HEK293 (cell line): ENCODE data around the gene CYP51A1.

ENCODE experiments used
- CTCF ChIA-PET: fragments of 350-600 bp; formaldehyde crosslinking; extraction: SDS; loops from one replicate; lab custom pipeline; 2021; ENCODE audit warnings: antibody characterized with exemption; lab: Yijun Ruan, JAX
- POLR2A ChIA-PET: fragments of 300-600 bp; formaldehyde crosslinking; extraction: SDS; loops from one replicate; lab custom pipeline; 2020; ENCODE audit warnings: antibody characterized with exemption, inconsistent platforms; lab: Yijun Ruan, JAX
- H3K27ac ChIP-seq: fragments of 200-500 bp; sonication (Bioruptor generic); 2 replicates; pipeline ENCODE4 v1.5.1; 2014; ENCODE audit warnings: low read depth, low read length, control low read depth, inconsistent platforms; ENCODE audit errors: extremely low read depth
- H3K36me3 ChIP-seq, 2 experiments: fragments of 200-500 bp in 1 of 2; sonication (Bioruptor generic) in 1 of 2; 1 replicate in 1 of 2; 2 replicates in 1 of 2; pipeline ENCODE4 v1.5.1; 2014 to 2017; ENCODE audit warnings: inconsistent platforms in 2 of 2, low read length in 2 of 2; ENCODE audit not compliant: control insufficient read depth in 2 of 2, insufficient read depth in 1 of 2
- H3K4me1 ChIP-seq: fragments of 200-500 bp; sonication (Bioruptor generic); 2 replicates; pipeline ENCODE4 v1.5.1; 2014; ENCODE audit warnings: mild to moderate bottlenecking, low read length, inconsistent platforms; ENCODE audit not compliant: control insufficient read depth, insufficient read depth
- H3K4me3 ChIP-seq: 2 replicates; pipeline ENCODE4 v1.5.1; 2011; ENCODE audit warnings: low read depth, mild to moderate bottlenecking, control low read depth, low read length, moderate library complexity
- H3K9me3 ChIP-seq: fragments of 200-500 bp; sonication (Bioruptor generic); 2 replicates; pipeline ENCODE4 v1.5.1; 2014; ENCODE audit warnings: low read depth, low read length, inconsistent platforms; ENCODE audit not compliant: control insufficient read depth, insufficient read depth
- GLI2 ChIP-seq: fragments of 450-650 bp; formaldehyde crosslinking; IDR thresholded peaks from 2 replicates; pipeline ENCODE4; 2017; ENCODE audit warnings: missing biosample characterization, missing genetic modification characterization, low read depth, borderline replicate concordance
- GLIS1 ChIP-seq: fragments of 450-650 bp; formaldehyde crosslinking; IDR thresholded peaks from 2 replicates; pipeline ENCODE4 v1.5.1; 2016; ENCODE audit warnings: missing biosample characterization, missing genetic modification characterization
- KLF1 ChIP-seq: fragments of 450-650 bp; formaldehyde crosslinking; IDR thresholded peaks from 2 replicates; pipeline ENCODE4 v1.5.1; 2016; ENCODE audit warnings: missing biosample characterization, missing genetic modification characterization
- KLF10 ChIP-seq: fragments of 450-650 bp; IDR thresholded peaks from 2 replicates; pipeline ENCODE4 v1.5.1; 2018; ENCODE audit warnings: missing biosample characterization, mild to moderate bottlenecking, missing genetic modification characterization
- KLF16 ChIP-seq: fragments of 450-650 bp; formaldehyde crosslinking; IDR thresholded peaks from 2 replicates; pipeline ENCODE4 v1.5.1; 2017; ENCODE audit warnings: missing biosample characterization, missing genetic modification characterization
- YY2 ChIP-seq: fragments of 450-650 bp; formaldehyde crosslinking; IDR thresholded peaks from 2 replicates; pipeline ENCODE4 v1.5.1; 2016; ENCODE audit warnings: missing biosample characterization, missing genetic modification characterization
- ZBTB1 ChIP-seq: fragments of 450-650 bp; formaldehyde crosslinking; IDR thresholded peaks from 2 replicates; pipeline ENCODE4 v1.5.1; 2016; ENCODE audit warnings: missing biosample characterization, missing genetic modification characterization
- ZEB2 ChIP-seq: fragments of 450-650 bp; formaldehyde crosslinking; IDR thresholded peaks from 2 replicates; pipeline ENCODE4 v1.5.1; 2016; ENCODE audit warnings: missing biosample characterization, missing genetic modification characterization
- ZFHX2 ChIP-seq: fragments of 450-650 bp; formaldehyde crosslinking; conservative IDR thresholded peaks from 2 replicates; pipeline ENCODE4 v1.5.1; 2016; ENCODE audit warnings: missing biosample characterization, missing genetic modification characterization
- ZFP69B ChIP-seq: fragments of 450-650 bp; formaldehyde crosslinking; IDR thresholded peaks from 2 replicates; pipeline ENCODE4 v1.5.1; 2016; ENCODE audit warnings: missing biosample characterization, missing genetic modification characterization
- ZNF132 ChIP-seq: fragments of 450-650 bp; formaldehyde crosslinking; IDR thresholded peaks from 2 replicates; pipeline ENCODE4 v1.5.1; 2017; ENCODE audit warnings: missing biosample characterization, missing genetic modification characterization, borderline replicate concordance
- ZNF16 ChIP-seq: fragments of 450-650 bp; formaldehyde crosslinking; IDR thresholded peaks from 2 replicates; pipeline ENCODE4 v1.5.1; 2016; ENCODE audit warnings: low read depth, missing biosample characterization, missing genetic modification characterization
- ZNF223 ChIP-seq: fragments of 450-650 bp; formaldehyde crosslinking; IDR thresholded peaks from 2 replicates; pipeline ENCODE4 v1.5.1; 2016; ENCODE audit warnings: missing biosample characterization, missing genetic modification characterization
- ZNF24 ChIP-seq: fragments of 450-650 bp; formaldehyde crosslinking; IDR thresholded peaks from 2 replicates; pipeline ENCODE4 v1.5.1; 2016; ENCODE audit warnings: missing biosample characterization, missing genetic modification characterization
- ZNF248 ChIP-seq: fragments of 450-650 bp; formaldehyde crosslinking; IDR thresholded peaks from 2 replicates; pipeline ENCODE4 v1.5.1; 2017; ENCODE audit warnings: missing biosample characterization, missing genetic modification characterization
- ZNF292 ChIP-seq: fragments of 450-650 bp; formaldehyde crosslinking; IDR thresholded peaks from 2 replicates; pipeline ENCODE4 v1.5.1; 2016; ENCODE audit warnings: low read depth, missing biosample characterization, missing genetic modification characterization, borderline replicate concordance
- ZNF555 ChIP-seq: fragments of 450-650 bp; formaldehyde crosslinking; conservative IDR thresholded peaks from 2 replicates; pipeline ENCODE4 v1.5.1; 2017; ENCODE audit warnings: missing biosample characterization, mild to moderate bottlenecking, missing genetic modification characterization, inconsistent platforms
- ZNF654 ChIP-seq: fragments of 450-650 bp; formaldehyde crosslinking; IDR thresholded peaks from 2 replicates; pipeline ENCODE4 v1.5.1; 2016; ENCODE audit warnings: low read depth, missing biosample characterization, missing genetic modification characterization
- ZNF660 ChIP-seq: fragments of 450-650 bp; IDR thresholded peaks from 2 replicates; pipeline ENCODE4 v1.5.1; 2018; ENCODE audit warnings: missing biosample characterization, mild to moderate bottlenecking, missing genetic modification characterization
- ZNF707 ChIP-seq: fragments of 450-650 bp; formaldehyde crosslinking; IDR thresholded peaks from 2 replicates; pipeline ENCODE4 v1.5.1; 2016; ENCODE audit warnings: missing biosample characterization, missing genetic modification characterization
- ZNF776 ChIP-seq: fragments of 450-650 bp; formaldehyde crosslinking; IDR thresholded peaks from 2 replicates; pipeline ENCODE4 v1.5.0; 2017; ENCODE audit warnings: missing biosample characterization, missing genetic modification characterization, borderline replicate concordance
- ZSCAN16 ChIP-seq: fragments of 450-650 bp; formaldehyde crosslinking; IDR thresholded peaks from 2 replicates; pipeline ENCODE4 v1.5.1; 2016; ENCODE audit warnings: missing biosample characterization, missing genetic modification characterization
- ZXDB ChIP-seq: fragments of 450-650 bp; formaldehyde crosslinking; IDR thresholded peaks from 2 replicates; pipeline ENCODE4 v1.5.1; 2016; ENCODE audit warnings: missing biosample characterization, missing genetic modification characterization
- TF ChIP-seq, protein P1 (sequence below): fragments of 450-650 bp; formaldehyde crosslinking; IDR thresholded peaks from 2 replicates; pipeline ENCODE4 v1.5.1; 2016; ENCODE audit warnings: missing biosample characterization, missing genetic modification characterization
- TF ChIP-seq, protein P2 (sequence below): fragments of 450-650 bp; formaldehyde crosslinking; IDR thresholded peaks from 2 replicates; pipeline ENCODE4 v1.5.1; 2016; ENCODE audit warnings: missing biosample characterization, missing genetic modification characterization
- TF ChIP-seq, protein P3 (sequence below): fragments of 450-650 bp; formaldehyde crosslinking; IDR thresholded peaks from 2 replicates; pipeline ENCODE4 v1.5.1; 2016; ENCODE audit warnings: missing biosample characterization, missing genetic modification characterization
- TF ChIP-seq, protein P4 (sequence below): fragments of 450-650 bp; formaldehyde crosslinking; IDR thresholded peaks from 2 replicates; pipeline ENCODE4 v1.5.0; 2017; ENCODE audit warnings: missing biosample characterization, missing genetic modification characterization, borderline replicate concordance

CYP51A1 gene

DNA sequence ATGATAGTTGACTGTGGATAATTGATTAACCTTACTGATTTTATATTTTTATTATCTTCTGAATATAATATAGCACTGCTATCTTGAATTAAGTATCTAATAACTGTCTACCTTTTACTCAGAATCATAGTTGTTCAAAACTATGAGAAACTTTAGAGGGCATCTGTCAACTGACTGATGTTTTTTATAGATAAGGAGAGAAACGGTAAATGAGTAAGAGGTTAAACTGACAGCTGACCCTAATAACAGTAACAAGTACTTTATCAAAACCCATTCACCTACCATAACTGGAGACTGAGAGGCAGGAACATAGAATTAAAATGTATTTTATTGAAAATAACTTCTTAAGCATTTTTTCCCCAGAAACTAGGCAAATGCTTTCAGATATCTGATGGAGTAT is 62.2 kb downstream of the CYP51A1 start:
- ChIA-PET CTCF (no interaction called here), POLR2A (no interaction called here)
- no peaks in the 10 kb centered on the region for H3K9me3 ChIP-seq

DNA sequence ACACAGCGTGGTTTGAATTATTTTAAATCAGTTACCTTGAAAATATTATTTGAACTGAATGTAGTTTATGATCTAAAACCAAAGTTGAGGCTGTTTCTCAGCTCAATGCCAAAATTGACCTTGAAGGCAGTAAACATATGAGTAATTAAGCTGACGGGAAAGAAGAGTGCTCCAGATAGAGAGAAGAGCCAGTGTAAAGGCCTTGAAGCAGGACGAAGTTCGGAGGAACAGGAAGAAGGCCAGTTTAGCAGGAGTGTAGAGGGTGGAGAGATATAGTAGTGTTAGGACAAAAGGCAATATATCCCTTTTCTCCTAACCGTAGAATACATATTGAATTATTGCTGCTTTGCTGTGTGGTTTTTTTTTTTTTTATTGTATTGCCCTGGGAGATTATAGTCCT is 63.2 kb downstream of the CYP51A1 start:
- Histone ChIP-seq H3K9me3 (no peaks in the 10 kb centered on the region), H3K36me3 (peaks cover 10 to 18% of the 10 kb centered on the region in 2 experiments), H3K4me1 (no peaks in the 10 kb centered on the region), H3K4me3 (no peak overlapping the region), H3K27ac (no peak overlapping the region)
- CTCF ChIA-PET, result no interaction called here
- POLR2A ChIA-PET, result no interaction called here
- TF ChIP-seq ZNF654, result no peak
- TF ChIP-seq ZNF223 (tag by site-specific recombination), result no peak
- TF ChIP-seq ZEB2 (tag by site-specific recombination), result no peak
- TF ChIP-seq ZFHX2 (tag by site-specific recombination), result no peak
- TF ChIP-seq, protein P1, sequence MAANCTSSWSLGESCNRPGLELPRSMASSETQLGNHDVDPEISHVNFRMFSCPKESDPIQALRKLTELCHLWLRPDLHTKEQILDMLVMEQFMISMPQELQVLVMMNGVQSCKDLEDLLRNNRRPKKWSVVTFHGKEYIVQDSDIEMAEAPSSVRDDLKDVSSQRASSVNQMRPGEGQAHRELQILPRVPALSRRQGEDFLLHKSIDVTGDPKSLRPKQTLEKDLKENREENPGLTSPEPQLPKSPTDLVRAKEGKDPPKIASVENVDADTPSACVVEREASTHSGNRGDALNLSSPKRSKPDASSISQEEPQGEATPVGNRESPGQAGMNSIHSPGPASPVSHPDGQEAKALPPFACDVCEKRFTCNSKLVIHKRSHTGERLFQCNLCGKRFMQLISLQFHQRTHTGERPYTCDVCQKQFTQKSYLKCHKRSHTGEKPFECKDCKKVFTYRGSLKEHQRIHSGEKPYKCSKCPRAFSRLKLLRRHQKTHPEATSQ, result no peak
- no peak for TF ChIP-seq ZBTB1 (tag by site-specific recombination)
- TF ChIP-seq KLF1, result no peak
- no peak for TF ChIP-seq ZNF292 (tag by site-specific recombination)
- no peak for TF ChIP-seq GLIS1 (tag by site-specific recombination)
- TF ChIP-seq ZNF24, result no peak
- no peak for TF ChIP-seq ZNF707 (tag by site-specific recombination)
- TF ChIP-seq, protein P2, sequence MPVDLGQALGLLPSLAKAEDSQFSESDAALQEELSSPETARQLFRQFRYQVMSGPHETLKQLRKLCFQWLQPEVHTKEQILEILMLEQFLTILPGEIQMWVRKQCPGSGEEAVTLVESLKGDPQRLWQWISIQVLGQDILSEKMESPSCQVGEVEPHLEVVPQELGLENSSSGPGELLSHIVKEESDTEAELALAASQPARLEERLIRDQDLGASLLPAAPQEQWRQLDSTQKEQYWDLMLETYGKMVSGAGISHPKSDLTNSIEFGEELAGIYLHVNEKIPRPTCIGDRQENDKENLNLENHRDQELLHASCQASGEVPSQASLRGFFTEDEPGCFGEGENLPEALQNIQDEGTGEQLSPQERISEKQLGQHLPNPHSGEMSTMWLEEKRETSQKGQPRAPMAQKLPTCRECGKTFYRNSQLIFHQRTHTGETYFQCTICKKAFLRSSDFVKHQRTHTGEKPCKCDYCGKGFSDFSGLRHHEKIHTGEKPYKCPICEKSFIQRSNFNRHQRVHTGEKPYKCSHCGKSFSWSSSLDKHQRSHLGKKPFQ, result no peak
- TF ChIP-seq, protein P3, sequence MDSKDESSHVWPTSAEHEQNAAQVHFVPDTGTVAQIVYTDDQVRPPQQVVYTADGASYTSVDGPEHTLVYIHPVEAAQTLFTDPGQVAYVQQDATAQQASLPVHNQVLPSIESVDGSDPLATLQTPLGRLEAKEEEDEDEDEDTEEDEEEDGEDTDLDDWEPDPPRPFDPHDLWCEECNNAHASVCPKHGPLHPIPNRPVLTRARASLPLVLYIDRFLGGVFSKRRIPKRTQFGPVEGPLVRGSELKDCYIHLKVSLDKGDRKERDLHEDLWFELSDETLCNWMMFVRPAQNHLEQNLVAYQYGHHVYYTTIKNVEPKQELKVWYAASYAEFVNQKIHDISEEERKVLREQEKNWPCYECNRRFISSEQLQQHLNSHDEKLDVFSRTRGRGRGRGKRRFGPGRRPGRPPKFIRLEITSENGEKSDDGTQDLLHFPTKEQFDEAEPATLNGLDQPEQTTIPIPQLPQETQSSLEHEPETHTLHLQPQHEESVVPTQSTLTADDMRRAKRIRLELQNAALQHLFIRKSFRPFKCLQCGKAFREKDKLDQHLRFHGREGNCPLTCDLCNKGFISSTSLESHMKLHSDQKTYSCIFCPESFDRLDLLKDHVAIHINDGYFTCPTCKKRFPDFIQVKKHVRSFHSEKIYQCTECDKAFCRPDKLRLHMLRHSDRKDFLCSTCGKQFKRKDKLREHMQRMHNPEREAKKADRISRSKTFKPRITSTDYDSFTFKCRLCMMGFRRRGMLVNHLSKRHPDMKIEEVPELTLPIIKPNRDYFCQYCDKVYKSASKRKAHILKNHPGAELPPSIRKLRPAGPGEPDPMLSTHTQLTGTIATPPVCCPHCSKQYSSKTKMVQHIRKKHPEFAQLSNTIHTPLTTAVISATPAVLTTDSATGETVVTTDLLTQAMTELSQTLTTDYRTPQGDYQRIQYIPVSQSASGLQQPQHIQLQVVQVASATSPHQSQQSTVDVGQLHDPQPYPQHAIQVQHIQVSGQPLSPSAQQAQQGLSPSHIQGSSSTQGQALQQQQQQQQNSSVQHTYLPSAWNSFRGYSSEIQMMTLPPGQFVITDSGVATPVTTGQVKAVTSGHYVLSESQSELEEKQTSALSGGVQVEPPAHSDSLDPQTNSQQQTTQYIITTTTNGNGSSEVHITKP (tag by site-specific recombination), result no peak
- no peak for TF ChIP-seq GLI2

More for the DNA sequence above, 62.2 kb downstream of the CYP51A1 start:
- H3K4me3 ChIP-seq, result no peak overlapping the region
- H3K4me1 ChIP-seq, result no peaks in the 10 kb centered on the region
- no peak overlapping the region for H3K27ac ChIP-seq
- TF ChIP-seq, protein P4, sequence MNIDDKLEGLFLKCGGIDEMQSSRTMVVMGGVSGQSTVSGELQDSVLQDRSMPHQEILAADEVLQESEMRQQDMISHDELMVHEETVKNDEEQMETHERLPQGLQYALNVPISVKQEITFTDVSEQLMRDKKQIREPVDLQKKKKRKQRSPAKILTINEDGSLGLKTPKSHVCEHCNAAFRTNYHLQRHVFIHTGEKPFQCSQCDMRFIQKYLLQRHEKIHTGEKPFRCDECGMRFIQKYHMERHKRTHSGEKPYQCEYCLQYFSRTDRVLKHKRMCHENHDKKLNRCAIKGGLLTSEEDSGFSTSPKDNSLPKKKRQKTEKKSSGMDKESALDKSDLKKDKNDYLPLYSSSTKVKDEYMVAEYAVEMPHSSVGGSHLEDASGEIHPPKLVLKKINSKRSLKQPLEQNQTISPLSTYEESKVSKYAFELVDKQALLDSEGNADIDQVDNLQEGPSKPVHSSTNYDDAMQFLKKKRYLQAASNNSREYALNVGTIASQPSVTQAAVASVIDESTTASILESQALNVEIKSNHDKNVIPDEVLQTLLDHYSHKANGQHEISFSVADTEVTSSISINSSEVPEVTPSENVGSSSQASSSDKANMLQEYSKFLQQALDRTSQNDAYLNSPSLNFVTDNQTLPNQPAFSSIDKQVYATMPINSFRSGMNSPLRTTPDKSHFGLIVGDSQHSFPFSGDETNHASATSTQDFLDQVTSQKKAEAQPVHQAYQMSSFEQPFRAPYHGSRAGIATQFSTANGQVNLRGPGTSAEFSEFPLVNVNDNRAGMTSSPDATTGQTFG (tag by site-specific recombination), result no peak
- TF ChIP-seq YY2 (tag by site-specific recombination), result no peak
- no peak for TF ChIP-seq ZNF132
- TF ChIP-seq ZNF555 (tag by site-specific recombination), result no peak
- TF ChIP-seq ZNF223 (tag by site-specific recombination), result no peak
- no peak for TF ChIP-seq KLF10 (tag by site-specific recombination)
- TF ChIP-seq ZSCAN16 (tag by site-specific recombination), result no peak
- no peak for TF ChIP-seq ZNF776 (tag by site-specific recombination)
- TF ChIP-seq, protein P3 (tag by site-specific recombination), result no peak
- TF ChIP-seq KLF16, result no peak
- TF ChIP-seq ZNF248, result no peak
- no peak for TF ChIP-seq ZXDB (tag by site-specific recombination)
- TF ChIP-seq ZFP69B (tag by site-specific recombination), result no peak
- no peak for TF ChIP-seq ZNF660
- no peak for TF ChIP-seq ZNF16 (tag by site-specific recombination)
- H3K36me3 ChIP-seq, result peaks cover 12 to 16% of the 10 kb centered on the region in 2 experiments
